ENCODE data around the gene GOLT1A. TPM values are rescaled to one million over a fixed set of nuclear protein-coding genes. Genes with fewer than 3 reads are reported as not detected.

GOLT1A gene
- polyA plus RNA-seq, 2 donors = 0.42 to 0.81 TPM

DNA sequence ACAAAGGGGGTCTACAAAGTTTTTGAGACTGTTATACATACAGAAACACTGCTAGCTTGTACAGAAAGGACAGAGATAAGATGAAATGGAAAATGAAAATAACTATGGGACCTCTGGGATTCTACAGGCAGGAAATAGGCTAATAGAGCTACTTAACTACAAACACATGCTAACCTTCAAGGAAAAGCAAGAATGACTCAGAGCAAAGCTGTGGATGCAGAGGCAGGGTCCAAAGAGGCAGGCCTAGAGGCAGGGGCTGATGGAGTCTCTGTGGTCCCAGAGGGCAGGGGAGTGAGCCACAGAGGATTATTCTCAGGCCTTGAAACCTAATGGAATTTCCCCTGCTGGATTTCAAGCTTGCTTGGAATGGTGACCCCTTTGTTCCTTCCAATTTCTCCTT lies 18.7 kb upstream of the GOLT1A start:
- peaks cover 0 to 18% of the 10 kb centered on the region in 2 donors for H3K36me3 ChIP-seq (ENCODE audit: control insufficient read depth in 2 of 2, insufficient read depth in 2 of 2, low read length in 1 of 2)
- no peaks in the 10 kb centered on the region for H3K4me1 ChIP-seq (ENCODE audit: control insufficient read depth in 2 of 2, insufficient read depth in 2 of 2, low read length in 1 of 2)
- no peaks in the 10 kb centered on the region for H3K27me3 ChIP-seq (ENCODE audit: control insufficient read depth in 1 of 2, insufficient read depth in 2 of 2, low read length in 2 of 2)
- no peak overlapping the region for H3K4me3 ChIP-seq (ENCODE audit: low read depth in 1 of 2, low read length in 2 of 2)
- H3K9me3 ChIP-seq (ENCODE audit: control insufficient read depth in 2 of 2, insufficient read depth in 1 of 2, low read depth in 1 of 2, low read length in 1 of 2) = no peaks in the 10 kb centered on the region
- H3K27ac ChIP-seq (ENCODE audit: low read depth in 2 of 2, low read length in 1 of 2) = no peak overlapping the region

DNA sequence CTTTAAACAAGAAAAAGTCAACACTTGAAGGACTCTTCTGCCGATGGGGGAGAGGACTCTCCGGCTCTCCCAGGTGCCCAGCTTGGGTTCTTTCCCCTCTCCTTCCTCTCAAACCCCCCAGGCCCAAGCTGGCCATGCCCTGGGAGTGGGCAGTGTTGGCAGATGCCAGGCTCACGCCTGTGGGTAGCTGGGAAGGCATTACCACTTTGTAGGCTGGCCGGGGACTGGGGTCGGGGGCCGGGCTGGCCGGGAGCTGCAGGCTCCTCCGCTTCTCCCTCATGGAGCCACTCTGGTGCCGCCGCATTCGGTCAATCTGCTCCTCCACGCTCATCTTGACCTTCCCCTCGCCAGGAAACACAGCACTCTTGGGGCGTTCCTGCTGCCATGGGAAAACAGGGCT lies 16.4 kb upstream of the GOLT1A start:
- Histone ChIP-seq H3K4me1 (ENCODE audit: control insufficient read depth in 2 of 2, insufficient read depth in 2 of 2, low read length in 1 of 2) (peaks cover 0 to 8% of the 10 kb centered on the region in 2 donors), H3K4me3 (ENCODE audit: low read depth in 1 of 2, low read length in 2 of 2) (no peak overlapping the region), H3K9me3 (ENCODE audit: control insufficient read depth in 2 of 2, insufficient read depth in 1 of 2, low read depth in 1 of 2, low read length in 1 of 2) (no peaks in the 10 kb centered on the region), H3K36me3 (ENCODE audit: control insufficient read depth in 2 of 2, insufficient read depth in 2 of 2, low read length in 1 of 2) (peaks cover 0 to 18% of the 10 kb centered on the region in 2 donors), H3K27ac (ENCODE audit: low read depth in 2 of 2, low read length in 1 of 2) (no peak overlapping the region), H3K27me3 (ENCODE audit: control insufficient read depth in 1 of 2, insufficient read depth in 2 of 2, low read length in 2 of 2) (no peaks in the 10 kb centered on the region)
- WGBS, 2 donors = 91 to 93% methylated on average over 14 of the region's 14 CpGs

DNA sequence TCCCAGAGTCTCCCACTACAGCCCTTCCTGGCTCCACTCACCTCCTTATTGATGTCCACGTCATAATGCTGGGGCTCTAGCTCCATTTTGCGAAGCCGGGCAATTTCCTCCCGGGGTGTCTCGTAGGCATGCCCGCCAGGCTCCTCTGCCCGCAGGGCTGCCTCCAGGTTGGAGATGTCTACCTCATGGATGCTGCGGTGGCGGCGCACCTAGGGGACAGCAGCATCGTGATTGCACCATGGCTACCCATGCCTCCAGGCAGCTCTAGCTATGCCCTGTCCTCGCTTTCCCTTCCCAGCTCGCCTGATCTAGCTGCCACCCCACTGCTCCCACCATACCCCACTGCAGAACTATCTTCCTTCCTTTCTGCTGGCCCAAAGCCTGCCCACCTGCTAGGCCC lies 15.1 kb upstream of the GOLT1A start:
- Histone ChIP-seq H3K4me1 (ENCODE audit: control insufficient read depth in 2 of 2, insufficient read depth in 2 of 2, low read length in 1 of 2) (peaks cover 0 to 8% of the 10 kb centered on the region in 2 donors), H3K27ac (ENCODE audit: low read depth in 2 of 2, low read length in 1 of 2) (no peak overlapping the region)

DNA sequence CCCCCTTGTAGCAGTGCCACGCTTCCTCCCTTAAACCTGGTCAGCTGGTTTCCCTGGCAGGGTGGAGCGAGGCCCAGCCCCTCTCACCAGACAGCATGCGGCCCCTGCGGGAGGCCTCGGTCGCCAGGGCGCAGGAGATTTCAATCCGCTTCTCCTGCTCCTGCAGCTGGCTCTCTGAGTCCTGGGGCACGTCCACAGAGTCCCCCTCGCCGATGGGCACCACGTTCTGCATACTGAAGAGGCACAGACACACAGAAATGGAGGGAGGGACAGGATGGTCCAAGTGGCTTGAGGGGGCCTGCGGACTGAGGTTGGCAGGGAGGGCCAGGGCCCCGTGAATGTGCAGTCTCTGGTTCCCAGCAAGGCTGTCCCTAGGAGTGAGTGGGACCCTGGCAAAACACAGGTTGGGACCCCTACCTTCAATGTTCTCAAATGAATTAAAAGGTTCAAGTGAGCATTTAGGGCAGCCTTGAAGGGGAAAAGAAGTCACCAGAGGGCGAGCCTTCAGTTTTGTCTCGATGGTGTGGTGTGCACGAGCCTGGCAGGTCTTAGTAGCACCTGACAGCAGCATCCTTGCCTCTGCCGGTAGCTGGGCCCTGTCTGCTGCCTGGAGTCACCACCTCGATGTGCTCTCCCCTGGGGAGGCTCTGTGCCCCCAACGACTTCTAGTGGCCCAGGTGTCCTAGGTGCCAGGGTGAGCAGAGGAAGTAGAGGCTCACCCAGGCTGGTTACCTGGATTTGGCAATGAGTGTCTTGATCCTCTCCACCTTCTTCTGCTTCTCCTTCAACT lies 14.4 kb upstream of the GOLT1A start:
- peaks cover 0 to 8% of the 10 kb centered on the region in 2 donors for H3K4me1 ChIP-seq (ENCODE audit: control insufficient read depth in 2 of 2, insufficient read depth in 2 of 2, low read length in 1 of 2)
- H3K36me3 ChIP-seq (ENCODE audit: control insufficient read depth in 2 of 2, insufficient read depth in 2 of 2, low read length in 1 of 2) = peaks cover 0 to 19% of the 10 kb centered on the region in 2 donors
- no peak overlapping the region for H3K4me3 ChIP-seq (ENCODE audit: low read depth in 1 of 2, low read length in 2 of 2)
- no peaks in the 10 kb centered on the region for H3K9me3 ChIP-seq (ENCODE audit: control insufficient read depth in 2 of 2, insufficient read depth in 1 of 2, low read depth in 1 of 2, low read length in 1 of 2)
- no peaks in the 10 kb centered on the region for H3K27me3 ChIP-seq (ENCODE audit: control insufficient read depth in 1 of 2, insufficient read depth in 2 of 2, low read length in 2 of 2)
- no peak overlapping the region for H3K27ac ChIP-seq (ENCODE audit: low read depth in 2 of 2, low read length in 1 of 2)
- 86 to 88% methylated on average over 20 of the region's 20 CpGs for WGBS, 2 donors

More for the DNA sequence above, 15.1 kb upstream of the GOLT1A start:
- no peaks in the 10 kb centered on the region for H3K9me3 ChIP-seq (ENCODE audit: control insufficient read depth in 2 of 2, insufficient read depth in 1 of 2, low read depth in 1 of 2, low read length in 1 of 2)
- H3K4me3 ChIP-seq (ENCODE audit: low read depth in 1 of 2, low read length in 2 of 2) = no peak overlapping the region
- H3K36me3 ChIP-seq (ENCODE audit: control insufficient read depth in 2 of 2, insufficient read depth in 2 of 2, low read length in 1 of 2) = peaks cover 0 to 18% of the 10 kb centered on the region in 2 donors
- no peaks in the 10 kb centered on the region for H3K27me3 ChIP-seq (ENCODE audit: control insufficient read depth in 1 of 2, insufficient read depth in 2 of 2, low read length in 2 of 2)
- 91 to 97% methylated on average over 13 of the region's 13 CpGs for WGBS, 2 donors

DNA sequence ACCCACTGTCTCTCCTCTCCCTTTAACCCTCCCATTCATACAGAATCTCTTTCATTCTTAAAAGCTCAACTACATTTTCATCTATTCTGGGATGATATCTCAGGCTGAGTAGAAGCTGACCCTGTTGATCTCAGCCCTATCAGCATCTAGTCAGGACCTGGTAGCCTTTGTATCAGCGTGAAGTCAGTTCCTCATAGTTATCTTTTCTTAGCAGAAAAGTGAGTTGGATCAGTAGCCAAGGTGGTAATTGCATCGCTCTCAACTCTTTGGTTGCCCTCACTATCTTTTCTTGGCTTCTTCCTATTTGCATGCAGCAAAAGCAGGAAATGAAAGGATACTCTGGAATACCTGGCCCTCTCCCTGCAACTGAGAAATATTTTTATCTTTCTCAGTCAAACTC lies 13.6 kb upstream of the GOLT1A start:
- Histone ChIP-seq H3K27me3 (ENCODE audit: control insufficient read depth in 1 of 2, insufficient read depth in 2 of 2, low read length in 2 of 2) (no peaks in the 10 kb centered on the region), H3K4me3 (ENCODE audit: low read depth in 1 of 2, low read length in 2 of 2) (no peak overlapping the region), H3K9me3 (ENCODE audit: control insufficient read depth in 2 of 2, insufficient read depth in 1 of 2, low read depth in 1 of 2, low read length in 1 of 2) (no peaks in the 10 kb centered on the region), H3K4me1 (ENCODE audit: control insufficient read depth in 2 of 2, insufficient read depth in 2 of 2, low read length in 1 of 2) (peaks cover 0 to 8% of the 10 kb centered on the region in 2 donors), H3K36me3 (ENCODE audit: control insufficient read depth in 2 of 2, insufficient read depth in 2 of 2, low read length in 1 of 2) (peaks cover 0 to 21% of the 10 kb centered on the region in 2 donors), H3K27ac (ENCODE audit: low read depth in 2 of 2, low read length in 1 of 2) (no peak overlapping the region)
- 84 to 96% methylated on average over 2 of the region's 2 CpGs for WGBS, 2 donors

DNA sequence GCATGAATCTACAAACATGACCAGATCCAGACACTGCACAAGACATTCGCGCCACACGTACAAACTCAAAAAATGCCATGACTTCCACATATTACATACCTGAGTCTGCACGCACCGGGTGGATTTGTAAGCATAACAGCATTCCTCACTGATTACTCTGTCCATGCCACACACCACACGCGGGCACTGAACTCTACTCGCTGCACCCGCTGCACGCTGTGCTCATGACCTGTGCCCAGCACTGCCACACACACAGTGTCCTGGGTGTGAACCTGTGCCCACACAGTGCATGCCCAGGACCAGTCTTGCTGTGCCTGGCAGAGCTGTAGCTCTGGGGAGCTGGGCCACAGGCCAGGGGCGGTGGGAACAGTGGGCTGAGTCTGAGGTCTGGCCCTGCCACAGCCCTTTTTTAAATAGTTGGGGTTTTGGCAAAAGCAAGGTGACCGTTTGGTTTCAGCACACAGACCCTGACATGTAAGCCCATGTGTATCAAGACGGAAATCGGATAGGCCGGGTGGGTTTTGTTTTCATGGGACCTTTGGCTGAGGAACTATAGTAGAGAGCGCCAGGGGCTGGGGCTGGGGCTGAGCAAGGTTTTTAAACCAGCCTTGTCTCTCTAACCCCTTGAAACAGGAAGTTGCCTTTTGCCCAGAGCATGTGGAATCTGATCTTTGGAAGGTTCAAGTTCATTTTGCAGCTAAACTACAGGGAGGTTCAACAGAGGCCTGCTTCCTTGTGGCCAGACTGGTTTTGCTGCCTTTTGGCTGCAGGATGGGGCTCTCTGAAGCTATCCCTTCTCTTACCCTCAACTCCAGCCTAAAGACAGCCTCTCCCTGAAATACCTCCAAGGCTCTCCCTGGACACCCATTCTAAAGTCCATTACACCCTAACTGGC lies 12.3 kb upstream of the GOLT1A start:
- Histone ChIP-seq H3K27ac (ENCODE audit: low read depth in 2 of 2, low read length in 1 of 2) (peak overlapping the region in 1 of 2 donors; percentile 34), H3K27me3 (ENCODE audit: control insufficient read depth in 1 of 2, insufficient read depth in 2 of 2, low read length in 2 of 2) (no peaks in the 10 kb centered on the region), H3K9me3 (ENCODE audit: control insufficient read depth in 2 of 2, insufficient read depth in 1 of 2, low read depth in 1 of 2, low read length in 1 of 2) (no peaks in the 10 kb centered on the region), H3K36me3 (ENCODE audit: control insufficient read depth in 2 of 2, insufficient read depth in 2 of 2, low read length in 1 of 2) (peaks cover 0 to 30% of the 10 kb centered on the region in 2 donors), H3K4me1 (ENCODE audit: control insufficient read depth in 2 of 2, insufficient read depth in 2 of 2, low read length in 1 of 2) (peaks cover 0 to 8% of the 10 kb centered on the region in 2 donors), H3K4me3 (ENCODE audit: low read depth in 1 of 2, low read length in 2 of 2) (no peak overlapping the region)
- 60 to 69% methylated on average over 16 of the region's 16 CpGs for WGBS, 2 donors

DNA sequence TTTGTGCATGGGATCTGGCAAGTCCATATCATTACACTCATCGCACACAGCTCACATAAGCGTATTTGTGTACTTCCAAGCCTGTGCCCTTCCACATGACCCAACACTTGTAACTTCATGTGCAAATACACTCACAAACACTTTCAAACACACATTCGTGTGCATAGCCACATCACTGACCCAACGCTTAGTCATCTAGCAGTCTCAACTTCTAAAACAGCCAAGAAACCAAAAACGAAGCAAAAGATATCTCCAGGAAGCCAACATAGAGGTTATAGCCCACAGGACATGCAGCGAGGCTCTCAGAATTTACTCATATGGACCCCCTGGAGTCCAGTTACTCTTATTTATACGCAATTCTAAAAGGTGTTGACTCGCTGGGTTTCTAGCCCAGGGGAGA lies 10.9 kb upstream of the GOLT1A start:
- 82 to 89% methylated on average over 8 of the region's 8 CpGs for WGBS, 2 donors
- H3K36me3 ChIP-seq (ENCODE audit: control insufficient read depth in 2 of 2, insufficient read depth in 2 of 2, low read length in 1 of 2) = peaks cover 0 to 28% of the 10 kb centered on the region in 2 donors
- no peak overlapping the region for H3K27ac ChIP-seq (ENCODE audit: low read depth in 2 of 2, low read length in 1 of 2)
- H3K4me3 ChIP-seq (ENCODE audit: low read depth in 1 of 2, low read length in 2 of 2) = no peak overlapping the region
- H3K9me3 ChIP-seq (ENCODE audit: control insufficient read depth in 2 of 2, insufficient read depth in 1 of 2, low read depth in 1 of 2, low read length in 1 of 2) = no peaks in the 10 kb centered on the region
- peaks cover 0 to 8% of the 10 kb centered on the region in 2 donors for H3K4me1 ChIP-seq (ENCODE audit: control insufficient read depth in 2 of 2, insufficient read depth in 2 of 2, low read length in 1 of 2)
- H3K27me3 ChIP-seq (ENCODE audit: control insufficient read depth in 1 of 2, insufficient read depth in 2 of 2, low read length in 2 of 2) = no peaks in the 10 kb centered on the region

DNA sequence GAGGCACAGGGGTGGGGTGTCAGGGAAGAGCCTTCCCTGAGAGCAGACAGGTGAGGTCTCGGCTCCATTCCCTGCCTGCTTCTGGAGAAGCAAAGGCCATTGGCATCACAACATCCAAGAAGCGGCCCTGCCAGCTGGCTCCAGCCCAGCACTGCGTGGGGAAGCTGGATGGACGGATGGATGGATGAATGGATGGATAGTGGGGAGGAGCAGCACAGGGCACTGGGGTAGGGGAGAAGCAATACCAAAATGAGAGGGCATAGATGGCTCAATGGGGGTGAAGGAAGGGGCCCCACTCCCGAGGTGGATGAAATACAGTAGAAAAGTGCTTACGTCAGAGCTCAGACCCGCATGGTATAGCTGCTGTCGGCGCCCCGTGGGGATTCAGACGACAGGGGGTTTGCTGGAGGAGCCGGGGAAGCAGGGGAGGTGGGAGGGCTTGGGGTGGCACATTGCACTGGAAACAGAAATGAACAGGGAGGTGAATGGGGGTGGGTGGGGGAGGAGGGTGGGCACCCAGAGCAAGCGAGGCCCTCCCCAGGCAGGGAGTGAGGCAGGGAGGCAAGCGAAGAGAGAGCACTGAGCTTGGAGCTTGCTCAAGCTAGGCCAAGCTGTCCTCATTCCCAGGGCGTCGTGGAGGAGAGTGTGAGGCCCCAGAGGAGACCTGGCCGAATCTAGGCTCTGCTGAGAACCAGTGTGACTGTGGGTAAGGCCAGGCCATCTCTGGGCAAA lies 9.5 kb upstream of the GOLT1A start:
- Histone ChIP-seq H3K27me3 (ENCODE audit: control insufficient read depth in 1 of 2, insufficient read depth in 2 of 2, low read length in 2 of 2) (no peaks in the 10 kb centered on the region), H3K4me3 (ENCODE audit: low read depth in 1 of 2, low read length in 2 of 2) (no peak overlapping the region), H3K27ac (ENCODE audit: low read depth in 2 of 2, low read length in 1 of 2) (no peak overlapping the region), H3K9me3 (ENCODE audit: control insufficient read depth in 2 of 2, insufficient read depth in 1 of 2, low read depth in 1 of 2, low read length in 1 of 2) (no peaks in the 10 kb centered on the region), H3K4me1 (ENCODE audit: control insufficient read depth in 2 of 2, insufficient read depth in 2 of 2, low read length in 1 of 2) (peaks cover 0 to 8% of the 10 kb centered on the region in 2 donors), H3K36me3 (ENCODE audit: control insufficient read depth in 2 of 2, insufficient read depth in 2 of 2, low read length in 1 of 2) (peaks cover 0 to 20% of the 10 kb centered on the region in 2 donors)
- 87% methylated on average over 17 of the region's 17 CpGs for WGBS, 2 donors

DNA sequence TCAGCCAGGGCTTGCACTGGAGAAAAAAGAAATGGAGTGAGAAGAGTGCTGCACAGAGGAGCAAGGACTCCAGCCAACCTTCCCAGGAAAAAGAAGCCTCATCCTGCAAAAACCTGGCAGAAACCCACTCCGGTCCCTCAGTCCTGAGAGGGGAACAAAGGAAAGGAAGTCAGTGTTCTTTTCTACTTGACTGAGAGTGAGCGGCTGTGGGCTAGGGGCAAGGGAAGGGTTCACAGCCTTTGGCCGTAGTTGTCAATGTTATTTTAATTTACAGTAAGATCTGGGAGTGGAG lies 8.9 kb upstream of the GOLT1A start:
- Histone ChIP-seq H3K4me1 (ENCODE audit: control insufficient read depth in 2 of 2, insufficient read depth in 2 of 2, low read length in 1 of 2) (peaks cover 0 to 8% of the 10 kb centered on the region in 2 donors), H3K36me3 (ENCODE audit: control insufficient read depth in 2 of 2, insufficient read depth in 2 of 2, low read length in 1 of 2) (peaks cover 0 to 14% of the 10 kb centered on the region in 2 donors)
- 79 to 92% methylated on average over 3 of the region's 3 CpGs for WGBS, 2 donors

More for the DNA sequence above, 8.9 kb upstream of the GOLT1A start:
- Histone ChIP-seq H3K9me3 (ENCODE audit: control insufficient read depth in 2 of 2, insufficient read depth in 1 of 2, low read depth in 1 of 2, low read length in 1 of 2) (no peaks in the 10 kb centered on the region), H3K4me3 (ENCODE audit: low read depth in 1 of 2, low read length in 2 of 2) (no peak overlapping the region), H3K27ac (ENCODE audit: low read depth in 2 of 2, low read length in 1 of 2) (no peak overlapping the region), H3K27me3 (ENCODE audit: control insufficient read depth in 1 of 2, insufficient read depth in 2 of 2, low read length in 2 of 2) (no peaks in the 10 kb centered on the region)

All from esophagus (tissue), 2 donors.